ENCODE results near the gene RAB3GAP2.
"Not testable (repeated sequence)": the region's sequence is repeated elsewhere in the genome, so short reads cannot be mapped to it uniquely, and the experiment has no call there.

The RAB3GAP2 gene

GRCh38 chr1:220129479-220130210, 142.6 kb downstream of the RAB3GAP2 start:
- no peak for DNase-seq

GRCh38 chr1:220127076-220127475, 145.2 kb downstream of the RAB3GAP2 start:
- DNase-seq = no peak

DNA sequence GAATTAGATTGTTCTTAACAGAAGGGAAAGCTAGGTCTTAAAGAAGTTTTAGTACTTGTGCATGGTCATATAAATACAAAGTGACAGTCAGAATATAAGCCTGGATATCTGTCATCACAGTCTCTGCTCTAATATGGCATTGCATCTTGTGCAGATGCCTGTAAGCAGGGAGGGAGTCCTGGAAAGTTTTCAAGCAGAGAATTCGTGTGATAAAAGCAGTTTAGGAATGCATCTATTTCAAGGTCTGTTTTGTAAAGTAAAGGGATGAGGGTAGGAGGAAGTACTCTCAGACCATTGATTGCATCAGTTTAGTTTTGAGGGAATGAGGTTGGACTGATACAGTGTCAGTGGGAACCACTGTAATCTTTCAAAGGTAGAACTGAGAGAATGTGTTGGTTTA, 147.7 kb downstream of the RAB3GAP2 start:
- no peak for DNase-seq

- no peak for DNase-seq
Observed at GRCh38 chr1:220123889-220124288, 148.4 kb downstream of the RAB3GAP2 start.

GRCh38 chr1:220123066-220123465, 149.2 kb downstream of the RAB3GAP2 start:
- DNase-seq = no peak

- no peak for DNase-seq
Observed at GRCh38 chr1:220121791-220122530, 150.3 kb downstream of the RAB3GAP2 start.

DNA sequence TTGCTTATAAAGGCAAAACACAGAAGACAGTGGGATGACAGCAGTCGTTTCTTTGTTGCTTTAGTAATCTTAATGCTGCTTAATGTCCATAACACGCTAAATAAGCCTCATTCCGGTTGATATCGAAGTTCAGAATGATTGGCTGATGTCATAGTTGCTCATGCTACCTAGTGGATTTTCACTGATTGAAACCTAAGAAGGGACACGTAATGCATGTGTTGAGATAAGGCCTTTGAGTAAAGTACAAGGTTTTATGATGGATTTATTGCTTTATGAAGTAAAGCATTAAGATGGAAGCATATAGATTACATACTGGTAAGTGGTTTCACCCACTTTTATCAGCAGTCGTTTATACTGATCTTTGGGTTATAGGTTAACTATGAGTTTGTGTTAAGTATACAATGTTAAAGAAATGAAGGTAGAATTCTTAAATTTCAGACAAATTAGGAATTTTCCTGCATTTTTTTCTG, 153.2 kb downstream of the RAB3GAP2 start:
- DNase-seq = no peak

DNA sequence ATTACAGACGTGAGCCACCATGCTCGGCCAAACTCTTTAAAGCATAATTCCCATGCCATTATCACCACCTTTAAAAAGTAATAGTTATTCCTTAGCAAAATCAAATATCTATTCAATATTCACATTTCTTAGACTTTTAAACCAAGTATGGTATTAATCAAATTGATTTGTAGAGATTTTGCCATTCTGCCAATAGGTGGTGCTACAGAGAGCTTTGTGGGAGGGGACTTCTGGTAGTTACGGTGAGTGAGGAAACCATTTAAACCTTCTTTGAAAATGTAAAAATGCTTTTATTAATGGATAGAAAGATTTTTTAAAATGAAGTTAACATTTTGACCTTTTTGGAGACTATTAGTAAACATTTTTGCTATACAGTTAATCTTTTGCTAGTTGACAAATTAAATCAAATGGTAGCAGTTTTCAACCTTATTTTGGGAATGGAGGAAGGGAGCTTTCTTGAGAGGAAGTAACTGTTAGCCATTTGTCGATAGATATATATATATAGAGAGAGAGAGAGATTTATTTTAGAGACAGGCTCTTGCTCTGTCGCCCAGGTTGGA, 159.0 kb downstream of the RAB3GAP2 start:
- peak; percentile 9 for DNase-seq

GRCh38 chr1:220112600-220112999, 159.7 kb downstream of the RAB3GAP2 start:
- DNase-seq = not testable (repeated sequence)

- DNase-seq = not testable (repeated sequence)
Observed at GRCh38 chr1:220110473-220110872, 161.8 kb downstream of the RAB3GAP2 start.

- no peak for DNase-seq
Observed at GRCh38 chr1:220099826-220100225, 172.4 kb downstream of the RAB3GAP2 start.

All from activated gamma-delta T cell treated with Interleukin-2 at 50 U/mL for 16 hours (primary cell).